ENCODE results near the gene DYRK2. TPM values are rescaled to one million over a fixed set of nuclear protein-coding genes. Genes with fewer than 3 reads are reported as not detected.

Gene DYRK2
- total RNA-seq, 1 donor from 2014 or later: 50.7 TPM

DNA sequence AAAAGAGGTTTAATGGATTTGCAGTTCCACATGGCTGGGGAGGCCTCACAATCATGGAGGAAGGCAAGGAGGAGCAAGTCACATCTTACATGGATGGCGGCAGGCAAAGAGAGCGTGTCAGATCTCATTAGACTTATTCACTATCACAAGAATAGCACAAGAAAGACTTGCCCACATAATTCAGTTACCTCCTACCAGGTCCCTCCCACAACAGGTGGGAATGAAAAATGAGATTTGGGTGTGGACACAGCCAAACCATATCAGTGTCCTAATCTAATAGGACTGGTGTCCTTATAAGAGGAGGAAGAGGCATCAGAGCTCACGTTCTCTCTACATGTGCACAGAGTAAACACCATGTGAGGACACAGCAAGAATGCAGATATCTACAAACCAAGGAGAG lies 25.9 kb downstream of the DYRK2 start:
- Histone ChIP-seq H4K20me1 (ENCODE audit: insufficient read depth, low read length) (no peaks in the 10 kb centered on the region), H2AFZ (ENCODE audit: low read depth, low read length) (no peak overlapping the region), H3K36me3 (ENCODE audit: insufficient read depth, low read length) (no peaks in the 10 kb centered on the region), H3K79me2 (ENCODE audit: insufficient read depth, low read length) (peaks cover under 1% of the 10 kb centered on the region), H3K9me3 (ENCODE audit: insufficient read depth, low read depth, low read length) (peaks cover 5% of the 10 kb centered on the region), H3K27ac (ENCODE audit: low read depth, low read length) (no peak overlapping the region), H3K4me3 (ENCODE audit: insufficient read depth, low read depth, low read length) (no peak overlapping the region), H3K4me2 (ENCODE audit: low read length) (no peak overlapping the region), H3K9ac (ENCODE audit: low read length) (no peak overlapping the region), H3K27me3 (ENCODE audit: insufficient read depth, low read length) (no peaks in the 10 kb centered on the region), H3K4me1 (ENCODE audit: insufficient read depth, low read length) (peaks cover 27% of the 10 kb centered on the region)
- peaks cover 37% of the 10 kb centered on the region for H3K4me1 Mint-ChIP-seq (ENCODE audit: low read depth, unreplicated experiment)
- no peak for FAIRE-seq
- TF ChIP-seq CTCF (IDR thresholded peaks at IDR 0.05; ENCODE audit: insufficient read depth, low read depth, low read length) (no peak), EZH2 (IDR thresholded peaks at IDR 0.05; ENCODE audit: insufficient read depth, low read length) (no peak)
- H3K4me3 Mint-ChIP-seq (ENCODE audit: unreplicated experiment): no peak overlapping the region
- no peak for DNase-seq (ENCODE audit: low read depth)
- H3K27ac Mint-ChIP-seq (ENCODE audit: unreplicated experiment): no peak overlapping the region
- peaks cover 20% of the 10 kb centered on the region for H3K9me3 Mint-ChIP-seq (ENCODE audit: unreplicated experiment)
- peaks cover 13% of the 10 kb centered on the region for H3K36me3 Mint-ChIP-seq (ENCODE audit: low read depth, unreplicated experiment)
- H3K27me3 Mint-ChIP-seq (ENCODE audit: low read depth, unreplicated experiment): no peaks in the 10 kb centered on the region

DNA sequence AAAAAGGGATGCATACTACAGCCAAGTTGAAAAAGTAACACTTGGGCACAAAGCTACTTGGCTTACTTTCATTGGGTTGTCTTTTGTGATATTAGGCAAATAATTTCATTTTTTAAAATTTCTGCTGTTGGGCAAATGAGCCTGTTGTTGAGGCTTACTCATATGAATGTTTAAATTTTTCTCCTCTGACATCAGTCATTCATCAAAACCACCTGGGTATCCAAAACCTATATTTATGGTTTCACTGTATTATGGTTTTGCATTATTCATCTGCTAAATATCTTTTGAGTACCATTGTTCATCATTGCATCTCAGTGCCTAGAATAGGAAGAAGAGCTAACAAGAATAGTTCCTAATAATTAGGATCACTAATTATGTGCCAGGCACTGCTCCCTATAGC lies 28.1 kb downstream of the DYRK2 start:
- no peak overlapping the region for H3K9ac ChIP-seq (ENCODE audit: low read length)
- Mint-ChIP-seq H3K27ac (ENCODE audit: unreplicated experiment) (no peak overlapping the region), H3K27me3 (ENCODE audit: low read depth, unreplicated experiment) (no peaks in the 10 kb centered on the region), H3K9me3 (ENCODE audit: unreplicated experiment) (peaks cover 20% of the 10 kb centered on the region), H3K4me3 (ENCODE audit: unreplicated experiment) (no peak overlapping the region), H3K36me3 (ENCODE audit: low read depth, unreplicated experiment) (peaks cover 13% of the 10 kb centered on the region), H3K4me1 (ENCODE audit: low read depth, unreplicated experiment) (peaks cover 35% of the 10 kb centered on the region)
- H4K20me1 ChIP-seq (ENCODE audit: insufficient read depth, low read length): no peaks in the 10 kb centered on the region
- H3K27ac ChIP-seq (ENCODE audit: low read depth, low read length): peak overlapping the region; percentile 57
- peaks cover 20% of the 10 kb centered on the region for H3K4me1 ChIP-seq (ENCODE audit: insufficient read depth, low read length)
- no peaks in the 10 kb centered on the region for H3K36me3 ChIP-seq (ENCODE audit: insufficient read depth, low read length)
- TF ChIP-seq EZH2 (IDR thresholded peaks at IDR 0.05; ENCODE audit: insufficient read depth, low read length) (no peak), CTCF (IDR thresholded peaks at IDR 0.05; ENCODE audit: insufficient read depth, low read depth, low read length) (no peak)
- no peak overlapping the region for H3K4me3 ChIP-seq (ENCODE audit: insufficient read depth, low read depth, low read length)
- peak overlapping the region; percentile 31 for H3K4me2 ChIP-seq (ENCODE audit: low read length)
- no peaks in the 10 kb centered on the region for H3K79me2 ChIP-seq (ENCODE audit: insufficient read depth, low read length)
- no peaks in the 10 kb centered on the region for H3K27me3 ChIP-seq (ENCODE audit: insufficient read depth, low read length)
- no peak overlapping the region for H2AFZ ChIP-seq (ENCODE audit: low read depth, low read length)
- DNase-seq (ENCODE audit: low read depth) (peak; percentile 36), FAIRE-seq (peak; percentile 39)
- peaks cover 5% of the 10 kb centered on the region for H3K9me3 ChIP-seq (ENCODE audit: insufficient read depth, low read depth, low read length)

GRCh38 chr12:67677166-67677565 lies 28.6 kb downstream of the DYRK2 start:
- Mint-ChIP-seq H3K4me1 (ENCODE audit: low read depth, unreplicated experiment) (peaks cover 37% of the 10 kb centered on the region), H3K36me3 (ENCODE audit: low read depth, unreplicated experiment) (peaks cover 13% of the 10 kb centered on the region), H3K27me3 (ENCODE audit: low read depth, unreplicated experiment) (no peaks in the 10 kb centered on the region), H3K9me3 (ENCODE audit: unreplicated experiment) (peaks cover 18% of the 10 kb centered on the region), H3K27ac (ENCODE audit: unreplicated experiment) (no peak overlapping the region), H3K4me3 (ENCODE audit: unreplicated experiment) (no peak overlapping the region)
- H3K9ac ChIP-seq (ENCODE audit: low read length): no peak overlapping the region
- H3K4me3 ChIP-seq (ENCODE audit: insufficient read depth, low read depth, low read length): no peak overlapping the region
- no peak overlapping the region for H2AFZ ChIP-seq (ENCODE audit: low read depth, low read length)
- no peaks in the 10 kb centered on the region for H3K36me3 ChIP-seq (ENCODE audit: insufficient read depth, low read length)
- peak overlapping the region; percentile 31 for H3K4me2 ChIP-seq (ENCODE audit: low read length)
- no peaks in the 10 kb centered on the region for H3K27me3 ChIP-seq (ENCODE audit: insufficient read depth, low read length)
- peaks cover 20% of the 10 kb centered on the region for H3K4me1 ChIP-seq (ENCODE audit: insufficient read depth, low read length)
- DNase-seq (ENCODE audit: low read depth): no peak
- H3K9me3 ChIP-seq (ENCODE audit: insufficient read depth, low read depth, low read length): peaks cover 5% of the 10 kb centered on the region
- TF ChIP-seq CTCF (IDR thresholded peaks at IDR 0.05; ENCODE audit: insufficient read depth, low read depth, low read length) (no peak), EZH2 (IDR thresholded peaks at IDR 0.05; ENCODE audit: insufficient read depth, low read length) (no peak)
- H3K79me2 ChIP-seq (ENCODE audit: insufficient read depth, low read length): no peaks in the 10 kb centered on the region
- H4K20me1 ChIP-seq (ENCODE audit: insufficient read depth, low read length): no peaks in the 10 kb centered on the region
- peak overlapping the region; percentile 57 for H3K27ac ChIP-seq (ENCODE audit: low read depth, low read length)
- FAIRE-seq: peak; percentile 34
